Subcutaneous adipose tissue (tissue), 4 donors: ENCODE data around the gene DAB2IP. TPM values are rescaled to one million over a fixed set of nuclear protein-coding genes. Genes with fewer than 3 reads are reported as not detected.

Experiments
- total RNA-seq, 4 donors: library from RNA; depleted of rRNA; stranded (reverse); fragments of >200 nt; gene quantifications; one replicate each; pipeline ENCODE4 v1.1.0, GENCODE V29; 2016
- TF ChIP-seq, protein P1 (sequence below): fragments of 450-650 bp; IDR thresholded peaks from one replicate; pipeline ENCODE4 v1.5.1; 2016; ENCODE audit warnings: low read depth, mild to moderate bottlenecking, control low read depth, antibody characterized with exemption, moderate library complexity

Gene DAB2IP
- total RNA-seq, 4 donors from 2014 or later, result 6.3 to 57.5 (median 32.8) TPM

DNA sequence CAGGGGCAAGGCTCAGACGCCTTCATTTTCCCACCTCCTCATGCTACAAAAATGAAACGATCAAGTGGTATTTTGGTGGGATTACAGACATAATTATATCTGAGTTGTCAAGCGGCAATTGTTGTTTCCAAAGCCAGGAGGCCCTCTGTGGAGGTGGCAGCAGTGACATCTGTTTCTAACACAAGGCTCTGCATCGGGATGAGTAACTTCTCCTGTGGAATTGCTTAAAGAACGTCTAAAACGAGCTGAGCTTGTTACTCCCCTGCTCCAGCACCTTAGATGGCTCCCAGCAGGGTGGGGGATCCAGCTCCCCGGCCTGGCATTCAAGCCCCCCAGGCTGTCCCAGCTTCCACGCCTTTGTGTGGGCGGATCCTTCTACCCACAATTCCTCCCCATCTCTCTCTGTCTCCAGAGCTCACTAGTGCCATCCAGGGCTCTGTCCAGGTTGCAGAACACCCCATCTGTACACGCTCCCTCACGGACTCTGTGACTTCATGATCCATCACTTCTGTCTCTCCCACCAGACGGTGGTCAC is 36.8 kb downstream of the DAB2IP start:
- TF ChIP-seq, protein P1, sequence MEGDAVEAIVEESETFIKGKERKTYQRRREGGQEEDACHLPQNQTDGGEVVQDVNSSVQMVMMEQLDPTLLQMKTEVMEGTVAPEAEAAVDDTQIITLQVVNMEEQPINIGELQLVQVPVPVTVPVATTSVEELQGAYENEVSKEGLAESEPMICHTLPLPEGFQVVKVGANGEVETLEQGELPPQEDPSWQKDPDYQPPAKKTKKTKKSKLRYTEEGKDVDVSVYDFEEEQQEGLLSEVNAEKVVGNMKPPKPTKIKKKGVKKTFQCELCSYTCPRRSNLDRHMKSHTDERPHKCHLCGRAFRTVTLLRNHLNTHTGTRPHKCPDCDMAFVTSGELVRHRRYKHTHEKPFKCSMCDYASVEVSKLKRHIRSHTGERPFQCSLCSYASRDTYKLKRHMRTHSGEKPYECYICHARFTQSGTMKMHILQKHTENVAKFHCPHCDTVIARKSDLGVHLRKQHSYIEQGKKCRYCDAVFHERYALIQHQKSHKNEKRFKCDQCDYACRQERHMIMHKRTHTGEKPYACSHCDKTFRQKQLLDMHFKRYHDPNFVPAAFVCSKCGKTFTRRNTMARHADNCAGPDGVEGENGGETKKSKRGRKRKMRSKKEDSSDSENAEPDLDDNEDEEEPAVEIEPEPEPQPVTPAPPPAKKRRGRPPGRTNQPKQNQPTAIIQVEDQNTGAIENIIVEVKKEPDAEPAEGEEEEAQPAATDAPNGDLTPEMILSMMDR, result no peak

DNA sequence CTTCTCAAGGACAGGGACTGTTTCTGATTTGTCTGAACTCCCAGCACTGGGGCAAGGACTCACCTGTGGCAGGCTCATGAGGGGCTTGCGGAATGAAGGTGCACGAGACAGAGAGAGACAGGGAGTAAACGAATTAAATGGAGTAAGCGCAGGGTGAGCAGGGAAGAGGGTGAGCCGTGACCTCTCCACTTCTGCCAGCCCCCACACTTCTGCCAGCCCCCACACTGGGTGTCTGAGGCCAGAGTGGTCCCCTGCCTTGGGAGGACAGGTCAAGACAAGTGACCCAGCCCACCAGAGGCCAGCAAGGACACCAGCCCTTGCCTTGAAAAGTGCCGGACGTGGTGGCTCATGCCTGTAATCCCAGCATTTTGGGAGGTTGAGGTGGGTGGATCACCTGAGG is 37.2 kb downstream of the DAB2IP start:
- TF ChIP-seq, protein P1, result no peak

DNA sequence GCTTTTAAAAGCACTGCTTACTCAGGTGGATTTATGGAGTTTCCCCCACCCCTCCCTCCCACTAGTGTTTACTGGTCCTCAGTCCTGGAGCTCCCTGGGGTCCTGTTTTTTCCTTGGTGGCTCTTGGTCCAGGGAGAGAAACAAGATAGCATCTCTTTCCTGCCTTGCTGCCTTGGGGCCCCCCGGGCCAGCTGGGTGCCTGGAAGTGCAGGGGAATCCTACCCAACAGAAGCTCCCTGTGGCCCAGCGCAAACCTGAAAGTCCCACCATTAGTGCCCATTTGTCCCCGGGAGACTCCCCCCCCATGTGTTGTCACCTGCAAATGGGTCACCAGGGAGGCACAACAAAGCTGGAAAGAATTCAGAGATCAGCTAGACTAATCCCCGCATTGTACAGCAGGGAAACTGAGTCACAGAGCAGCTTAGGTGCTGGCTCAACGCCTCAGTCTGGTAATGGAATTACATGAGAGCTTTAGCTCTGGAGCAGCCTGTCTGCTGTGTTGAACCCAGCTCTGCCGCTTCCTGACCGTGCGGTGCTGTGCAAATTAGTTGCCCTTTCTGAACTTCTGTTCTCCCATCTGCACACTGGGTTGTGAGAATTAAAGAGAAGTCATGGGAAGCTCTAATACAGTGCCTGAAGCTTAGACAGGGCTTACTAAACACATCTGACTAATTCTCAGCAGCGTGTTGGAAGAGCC is 38.2 kb downstream of the DAB2IP start:
- TF ChIP-seq, protein P1, result no peak

DNA sequence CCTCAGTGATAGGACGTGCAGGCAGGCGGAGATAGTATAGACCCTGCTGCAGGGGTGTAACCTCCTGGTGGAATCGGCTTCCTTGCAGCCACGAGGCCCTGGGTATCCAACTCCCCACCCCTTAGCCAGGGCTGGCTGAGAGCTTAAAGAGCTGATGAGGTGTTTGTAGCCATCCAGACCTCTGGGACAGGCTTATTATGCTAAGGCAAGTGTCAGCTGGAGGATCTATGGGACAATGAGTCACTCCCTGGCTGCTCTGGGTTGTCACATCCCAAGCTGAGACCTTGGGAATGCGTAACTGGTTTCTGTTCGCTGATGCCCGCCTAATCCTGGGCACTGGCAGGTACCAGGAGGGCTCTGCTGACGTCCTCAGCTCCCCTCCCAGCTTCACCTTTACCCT is 38.9 kb downstream of the DAB2IP start:
- TF ChIP-seq, protein P1, result no peak

DNA sequence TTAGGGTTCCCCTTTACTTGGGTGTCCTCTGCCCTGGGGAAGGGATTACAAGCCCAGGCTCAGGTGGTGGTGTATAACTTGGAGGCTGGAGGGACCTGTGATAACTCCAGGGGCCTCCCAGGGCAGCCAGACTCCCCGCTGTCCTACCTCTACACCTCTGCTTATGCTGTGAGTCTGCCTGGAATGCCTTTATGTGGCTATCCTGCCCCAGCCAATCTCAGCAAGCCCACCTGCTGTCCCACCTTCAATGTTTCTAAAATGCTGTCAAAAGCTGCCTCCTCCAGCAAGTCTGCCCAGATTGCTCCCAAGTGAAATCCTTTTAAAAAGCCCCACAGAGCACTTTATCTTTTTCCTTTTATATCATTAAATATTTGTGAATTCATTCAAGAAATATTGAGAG is 39.3 kb downstream of the DAB2IP start:
- TF ChIP-seq, protein P1, result no peak

DNA sequence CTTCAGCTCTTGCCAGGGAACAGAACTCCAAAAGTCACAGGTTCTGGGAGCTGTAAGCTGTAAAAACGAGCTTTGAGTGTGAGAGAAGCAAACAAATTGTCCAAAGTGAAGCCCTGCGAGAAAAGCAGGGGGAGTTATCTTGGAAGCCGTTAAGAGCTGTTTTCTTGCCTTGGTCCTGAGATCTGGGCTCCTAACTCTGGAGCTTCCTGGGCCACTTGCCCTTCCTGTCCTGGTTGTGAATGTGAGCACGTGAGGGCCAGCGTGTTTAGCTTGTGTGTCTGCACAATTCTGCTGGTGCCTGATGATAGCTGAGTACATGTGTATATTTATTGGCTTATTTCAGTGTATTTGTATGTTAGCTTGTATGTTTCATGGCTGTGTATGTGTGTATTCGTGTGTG is 40.5 kb downstream of the DAB2IP start:
- TF ChIP-seq, protein P1, result no peak

DNA sequence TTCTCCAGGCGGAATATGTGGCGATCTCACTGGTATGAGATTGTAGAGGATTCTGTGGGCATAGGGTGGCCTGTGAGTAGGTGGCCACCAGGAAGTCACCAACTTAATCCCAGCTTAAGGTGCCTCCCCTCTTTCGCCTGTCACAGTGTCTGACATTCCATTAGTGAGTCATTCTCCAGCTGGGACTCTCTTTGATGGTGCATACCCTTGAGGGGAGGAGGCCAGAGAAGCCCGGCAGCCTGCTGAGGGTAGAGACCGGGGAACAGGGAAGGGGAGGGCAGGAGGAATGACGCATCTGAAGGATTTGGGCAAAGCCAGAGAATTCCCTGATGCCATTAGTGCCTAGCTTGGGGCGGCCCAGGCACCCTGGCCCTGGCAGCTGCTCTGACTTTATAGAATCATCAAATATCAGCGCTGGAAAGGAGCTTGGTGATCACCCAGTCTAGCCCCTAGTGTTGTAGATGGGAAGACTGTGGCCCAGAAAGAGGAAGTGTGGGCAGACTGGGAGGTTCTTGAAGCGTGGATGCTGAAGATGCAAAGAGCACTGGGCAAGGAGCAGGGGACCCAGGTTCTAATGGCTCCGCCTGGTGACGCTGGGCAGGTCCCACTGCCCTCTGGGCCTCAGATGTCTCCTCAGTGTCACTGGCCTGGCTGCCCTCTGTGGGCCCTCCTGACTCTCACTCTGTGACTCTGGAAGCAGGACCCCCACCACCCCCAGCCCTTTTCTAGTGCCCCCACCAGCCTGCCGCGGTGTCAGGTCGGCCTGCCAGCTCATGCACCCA is 41.4 kb downstream of the DAB2IP start:
- TF ChIP-seq, protein P1, result no peak
